HEK293 (cell line): ENCODE data around the gene FAM200C.

Source experiments
- CTCF ChIA-PET: fragments of 350-600 bp; formaldehyde crosslinking; extraction: SDS; loops from one replicate; lab custom pipeline; 2021; ENCODE audit warnings: antibody characterized with exemption; lab: Yijun Ruan, JAX
- POLR2A ChIA-PET: fragments of 300-600 bp; formaldehyde crosslinking; extraction: SDS; loops from one replicate; lab custom pipeline; 2020; ENCODE audit warnings: antibody characterized with exemption, inconsistent platforms; lab: Yijun Ruan, JAX
- H3K27ac ChIP-seq: fragments of 200-500 bp; sonication (Bioruptor generic); 2 replicates; pipeline ENCODE4 v1.5.1; 2014; ENCODE audit warnings: low read depth, low read length, control low read depth, inconsistent platforms; ENCODE audit errors: extremely low read depth
- H3K36me3 ChIP-seq, 2 experiments: fragments of 200-500 bp in 1 of 2; sonication (Bioruptor generic) in 1 of 2; 1 replicate in 1 of 2; 2 replicates in 1 of 2; pipeline ENCODE4 v1.5.1; 2014 to 2017; ENCODE audit warnings: inconsistent platforms in 2 of 2, low read length in 2 of 2; ENCODE audit not compliant: control insufficient read depth in 2 of 2, insufficient read depth in 1 of 2
- H3K4me1 ChIP-seq: fragments of 200-500 bp; sonication (Bioruptor generic); 2 replicates; pipeline ENCODE4 v1.5.1; 2014; ENCODE audit warnings: mild to moderate bottlenecking, low read length, inconsistent platforms; ENCODE audit not compliant: control insufficient read depth, insufficient read depth
- H3K4me3 ChIP-seq: 2 replicates; pipeline ENCODE4 v1.5.1; 2011; ENCODE audit warnings: low read depth, mild to moderate bottlenecking, control low read depth, low read length, moderate library complexity
- H3K9me3 ChIP-seq: fragments of 200-500 bp; sonication (Bioruptor generic); 2 replicates; pipeline ENCODE4 v1.5.1; 2014; ENCODE audit warnings: low read depth, low read length, inconsistent platforms; ENCODE audit not compliant: control insufficient read depth, insufficient read depth
- FEZF1 ChIP-seq: fragments of 450-650 bp; formaldehyde crosslinking; IDR thresholded peaks from 2 replicates; pipeline ENCODE4 v1.5.1; 2016; ENCODE audit warnings: missing biosample characterization, missing genetic modification characterization
- GLI4 ChIP-seq: fragments of 450-650 bp; formaldehyde crosslinking; IDR thresholded peaks from 2 replicates; pipeline ENCODE4 v1.5.1; 2016; ENCODE audit warnings: missing biosample characterization, missing genetic modification characterization
- ZBTB8A ChIP-seq: fragments of 450-650 bp; formaldehyde crosslinking; IDR thresholded peaks from 2 replicates; pipeline ENCODE4 v1.5.1; 2016; ENCODE audit warnings: missing biosample characterization, missing genetic modification characterization
- ZFP3 ChIP-seq: fragments of 450-650 bp; formaldehyde crosslinking; IDR thresholded peaks from 2 replicates; pipeline ENCODE4 v1.5.1; 2016; ENCODE audit warnings: low read depth, missing biosample characterization, missing genetic modification characterization
- ZNF10 ChIP-seq: fragments of 450-650 bp; formaldehyde crosslinking; IDR thresholded peaks from 2 replicates; pipeline ENCODE4 v1.5.1; 2017; ENCODE audit warnings: missing biosample characterization, missing genetic modification characterization
- ZNF2 ChIP-seq: fragments of 450-650 bp; formaldehyde crosslinking; IDR thresholded peaks from 2 replicates; pipeline ENCODE4 v1.5.1; 2016; ENCODE audit warnings: missing biosample characterization, missing genetic modification characterization
- ZNF354C ChIP-seq: fragments of 450-650 bp; formaldehyde crosslinking; IDR thresholded peaks from 2 replicates; pipeline ENCODE4 v1.5.1; 2016; ENCODE audit warnings: missing biosample characterization, missing genetic modification characterization, low read depth, borderline replicate concordance
- ZNF433 ChIP-seq: fragments of 450-650 bp; formaldehyde crosslinking; IDR thresholded peaks from 2 replicates; pipeline ENCODE4 v1.5.1; 2016; ENCODE audit warnings: missing biosample characterization, missing genetic modification characterization, low read depth
- ZNF488 ChIP-seq: fragments of 450-650 bp; formaldehyde crosslinking; IDR thresholded peaks from 2 replicates; pipeline ENCODE4 v1.5.1; 2016; ENCODE audit warnings: missing biosample characterization, missing genetic modification characterization
- ZNF521 ChIP-seq: fragments of 450-650 bp; formaldehyde crosslinking; IDR thresholded peaks from 2 replicates; pipeline ENCODE4 v1.5.1; 2017; ENCODE audit warnings: missing biosample characterization, mild to moderate bottlenecking, missing genetic modification characterization
- ZNF558 ChIP-seq: fragments of 450-650 bp; formaldehyde crosslinking; IDR thresholded peaks from 2 replicates; pipeline ENCODE4 v1.5.1; 2016; ENCODE audit warnings: missing biosample characterization, missing genetic modification characterization
- ZNF596 ChIP-seq: fragments of 450-650 bp; IDR thresholded peaks from 2 replicates; pipeline ENCODE4 v1.5.0; 2018; ENCODE audit warnings: missing biosample characterization, mild to moderate bottlenecking, missing genetic modification characterization, moderate library complexity
- ZNF600 ChIP-seq: fragments of 450-650 bp; formaldehyde crosslinking; IDR thresholded peaks from 2 replicates; pipeline ENCODE4 v1.5.1; 2016; ENCODE audit warnings: missing biosample characterization, missing genetic modification characterization
- ZNF645 ChIP-seq: fragments of 450-650 bp; formaldehyde crosslinking; IDR thresholded peaks from 2 replicates; pipeline ENCODE4; 2016; ENCODE audit warnings: missing biosample characterization, missing genetic modification characterization
- ZNF707 ChIP-seq: fragments of 450-650 bp; formaldehyde crosslinking; IDR thresholded peaks from 2 replicates; pipeline ENCODE4 v1.5.1; 2016; ENCODE audit warnings: missing biosample characterization, missing genetic modification characterization
- ZNF747 ChIP-seq: fragments of 450-650 bp; formaldehyde crosslinking; IDR thresholded peaks from 2 replicates; pipeline ENCODE4 v1.5.1; 2016; ENCODE audit warnings: missing biosample characterization, missing genetic modification characterization
- ZSCAN16 ChIP-seq: fragments of 450-650 bp; formaldehyde crosslinking; IDR thresholded peaks from 2 replicates; pipeline ENCODE4 v1.5.1; 2016; ENCODE audit warnings: missing biosample characterization, missing genetic modification characterization
- TF ChIP-seq, protein P1 (sequence below): fragments of 450-650 bp; formaldehyde crosslinking; IDR thresholded peaks from 2 replicates; pipeline ENCODE4 v1.5.1; 2017; ENCODE audit warnings: missing biosample characterization, missing genetic modification characterization
- TF ChIP-seq, protein P2 (sequence below): fragments of 450-650 bp; formaldehyde crosslinking; IDR thresholded peaks from 2 replicates; pipeline ENCODE4 v1.5.1; 2017; ENCODE audit warnings: missing biosample characterization, mild to moderate bottlenecking, missing genetic modification characterization, moderate library complexity

The FAM200C gene

DNA sequence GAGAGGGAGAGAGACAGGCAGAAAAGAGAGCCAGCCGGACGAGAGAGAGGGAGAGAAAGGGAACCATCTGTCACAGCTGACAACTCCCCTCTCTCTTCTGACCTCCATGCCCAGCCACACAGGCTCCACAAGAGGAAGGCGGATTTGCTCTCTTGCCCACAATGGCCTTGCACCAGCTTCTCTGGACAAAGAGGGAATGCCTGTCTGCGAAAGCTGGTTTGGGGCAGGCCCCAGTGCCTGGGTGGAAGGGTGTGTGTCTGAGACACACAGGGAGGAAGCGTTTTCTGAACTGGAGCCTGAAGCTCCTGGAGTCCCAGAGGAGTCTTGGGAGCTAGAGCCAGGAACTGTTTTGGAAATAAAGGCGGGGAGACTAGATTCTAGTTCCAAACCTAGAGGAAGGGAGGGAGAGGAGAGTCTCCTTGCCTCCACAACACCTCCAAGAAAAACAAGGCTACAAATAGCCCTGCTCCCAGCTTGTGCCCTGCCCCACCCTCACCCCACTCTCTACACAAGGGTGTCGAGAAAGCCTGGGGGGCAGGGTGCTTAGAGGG lies 41.9 kb downstream of the FAM200C start:
- Histone ChIP-seq H3K27ac (no peak overlapping the region), H3K9me3 (no peaks in the 10 kb centered on the region), H3K4me3 (no peak overlapping the region), H3K36me3 (no peaks in the 10 kb centered on the region), H3K4me1 (no peaks in the 10 kb centered on the region)
- TF ChIP-seq ZNF521 (no peak), ZNF488 (no peak), ZFP3 (tag by site-specific recombination) (no peak), ZNF596 (tag by site-specific recombination) (no peak), ZNF2 (tag by site-specific recombination) (no peak), ZNF433 (no peak), ZNF10 (tag by site-specific recombination) (no peak), ZSCAN16 (tag by site-specific recombination) (no peak)
- TF ChIP-seq, protein P1, sequence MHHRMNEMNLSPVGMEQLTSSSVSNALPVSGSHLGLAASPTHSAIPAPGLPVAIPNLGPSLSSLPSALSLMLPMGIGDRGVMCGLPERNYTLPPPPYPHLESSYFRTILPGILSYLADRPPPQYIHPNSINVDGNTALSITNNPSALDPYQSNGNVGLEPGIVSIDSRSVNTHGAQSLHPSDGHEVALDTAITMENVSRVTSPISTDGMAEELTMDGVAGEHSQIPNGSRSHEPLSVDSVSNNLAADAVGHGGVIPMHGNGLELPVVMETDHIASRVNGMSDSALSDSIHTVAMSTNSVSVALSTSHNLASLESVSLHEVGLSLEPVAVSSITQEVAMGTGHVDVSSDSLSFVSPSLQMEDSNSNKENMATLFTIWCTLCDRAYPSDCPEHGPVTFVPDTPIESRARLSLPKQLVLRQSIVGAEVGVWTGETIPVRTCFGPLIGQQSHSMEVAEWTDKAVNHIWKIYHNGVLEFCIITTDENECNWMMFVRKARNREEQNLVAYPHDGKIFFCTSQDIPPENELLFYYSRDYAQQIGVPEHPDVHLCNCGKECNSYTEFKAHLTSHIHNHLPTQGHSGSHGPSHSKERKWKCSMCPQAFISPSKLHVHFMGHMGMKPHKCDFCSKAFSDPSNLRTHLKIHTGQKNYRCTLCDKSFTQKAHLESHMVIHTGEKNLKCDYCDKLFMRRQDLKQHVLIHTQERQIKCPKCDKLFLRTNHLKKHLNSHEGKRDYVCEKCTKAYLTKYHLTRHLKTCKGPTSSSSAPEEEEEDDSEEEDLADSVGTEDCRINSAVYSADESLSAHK (tag by site-specific recombination): no peak
- TF ChIP-seq, protein P2, sequence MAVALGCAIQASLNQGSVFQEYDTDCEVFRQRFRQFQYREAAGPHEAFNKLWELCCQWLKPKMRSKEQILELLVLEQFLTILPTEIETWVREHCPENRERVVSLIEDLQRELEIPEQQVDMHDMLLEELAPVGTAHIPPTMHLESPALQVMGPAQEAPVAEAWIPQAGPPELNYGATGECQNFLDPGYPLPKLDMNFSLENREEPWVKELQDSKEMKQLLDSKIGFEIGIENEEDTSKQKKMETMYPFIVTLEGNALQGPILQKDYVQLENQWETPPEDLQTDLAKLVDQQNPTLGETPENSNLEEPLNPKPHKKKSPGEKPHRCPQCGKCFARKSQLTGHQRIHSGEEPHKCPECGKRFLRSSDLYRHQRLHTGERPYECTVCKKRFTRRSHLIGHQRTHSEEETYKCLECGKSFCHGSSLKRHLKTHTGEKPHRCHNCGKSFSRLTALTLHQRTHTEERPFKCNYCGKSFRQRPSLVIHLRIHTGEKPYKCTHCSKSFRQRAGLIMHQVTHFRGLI (tag by site-specific recombination): no peak
- POLR2A ChIA-PET: no interaction called here
- CTCF ChIA-PET: interaction anchor here (1.1 kb wide), 1 partner anchor 13 kb away, joined by 4 read pairs; no protein-coding TSS in a partner anchor

DNA sequence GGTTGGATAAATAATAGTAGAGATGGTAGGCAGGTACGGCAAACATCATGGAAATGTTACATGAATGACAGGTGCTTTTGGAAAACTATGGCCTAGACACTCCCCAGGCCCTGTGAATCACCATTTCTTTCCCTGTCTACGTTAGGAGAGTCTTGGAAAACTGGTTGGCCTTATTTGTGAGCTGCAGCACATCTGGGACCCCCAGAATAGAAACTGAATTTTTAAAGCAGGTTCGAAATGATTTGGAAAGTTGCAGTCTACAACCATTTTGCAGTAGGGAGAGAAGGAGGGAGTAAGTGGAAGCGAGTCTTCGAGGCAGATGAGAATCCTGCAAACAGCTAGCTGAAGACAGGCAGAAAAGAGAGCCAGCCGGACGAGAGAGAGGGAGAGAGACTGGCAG lies 42.5 kb downstream of the FAM200C start:
- Histone ChIP-seq H3K4me3 (no peak overlapping the region), H3K36me3 (no peaks in the 10 kb centered on the region), H3K4me1 (no peaks in the 10 kb centered on the region), H3K27ac (no peak overlapping the region), H3K9me3 (no peaks in the 10 kb centered on the region)
- TF ChIP-seq FEZF1: no peak
- TF ChIP-seq ZNF354C (tag by site-specific recombination): no peak
- TF ChIP-seq ZNF558 (tag by site-specific recombination): no peak
- no peak for TF ChIP-seq ZNF600
- TF ChIP-seq ZNF596 (tag by site-specific recombination): no peak
- TF ChIP-seq ZBTB8A (tag by site-specific recombination): no peak
- TF ChIP-seq ZNF747: no peak
- TF ChIP-seq, protein P1 (tag by site-specific recombination): no peak
- no peak for TF ChIP-seq ZNF645
- no peak for TF ChIP-seq GLI4 (tag by site-specific recombination)
- no peak for TF ChIP-seq ZNF707 (tag by site-specific recombination)
- ChIA-PET CTCF (interaction anchor here (1.1 to 1.6 kb wide), 2 partner anchors 12 to 276 kb away, joined by 3 to 4 read pairs; no protein-coding TSS in a partner anchor), POLR2A (interaction anchor here (0.6 kb wide), 1 partner anchor 34 kb away, joined by 3 read pairs; no protein-coding TSS in a partner anchor)
